Right ventricle myocardium superior (tissue), 1 donor: ENCODE data around the gene CADPS. TPM values are rescaled to one million over a fixed set of nuclear protein-coding genes. Genes with fewer than 3 reads are reported as not detected.

ENCODE experiments used
- ATAC-seq: fragments of 200-7000 bp; cut with Tn5 transposase; one replicate; pipeline ENCODE4 v1.9.1; 2020; ENCODE audit warnings: mild to moderate bottlenecking; ENCODE audit not compliant: poor library complexity
- DNase-seq: peaks from one replicate; pipeline ENCODE4 v3.0.0-alpha.2; 2020
- intact Hi-C: fragments of 100-400 bp; cut with DNase I; formaldehyde crosslinking; loops from one replicate; pipeline ENCODE4 v1.11.2; 2022
- total RNA-seq: library from RNA; stranded (reverse); fragmentation: NEBNext Ultra II Directional; extraction: Animal tissue kit (Norgen Biotek cat#: 25700); gene quantifications from one replicate; pipeline ENCODE4 v1.2.1, GENCODE V29; 2021
- donor health status: DM: no; HTN: yes; CAD: no; lungs with severe emphysema.

CADPS gene
- total RNA-seq, 1 donor from 2014 or later = 11.3 TPM

DNA sequence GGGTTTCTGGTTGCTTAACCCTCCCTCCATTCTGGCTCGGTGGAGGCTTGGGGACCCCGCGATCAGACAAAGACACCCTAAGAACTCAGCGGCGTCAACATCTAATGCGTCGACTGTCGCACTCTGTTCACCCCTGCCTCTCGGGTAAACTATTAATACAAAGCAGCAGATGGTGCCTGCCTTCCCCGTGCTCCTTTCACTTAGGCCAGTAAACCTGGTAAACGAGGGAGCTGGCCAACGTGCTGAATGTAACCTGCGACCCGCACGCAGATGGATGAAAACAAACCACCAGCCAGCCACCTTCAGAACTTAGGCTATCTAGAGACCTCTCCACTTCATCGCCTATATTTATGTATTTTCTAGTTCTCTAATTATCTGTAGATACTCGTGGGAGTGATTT is 848 bp upstream of the CADPS start:
- intact Hi-C loops = no loop called here
- no peak for ATAC-seq
- peak; percentile 59 for DNase-seq

DNA sequence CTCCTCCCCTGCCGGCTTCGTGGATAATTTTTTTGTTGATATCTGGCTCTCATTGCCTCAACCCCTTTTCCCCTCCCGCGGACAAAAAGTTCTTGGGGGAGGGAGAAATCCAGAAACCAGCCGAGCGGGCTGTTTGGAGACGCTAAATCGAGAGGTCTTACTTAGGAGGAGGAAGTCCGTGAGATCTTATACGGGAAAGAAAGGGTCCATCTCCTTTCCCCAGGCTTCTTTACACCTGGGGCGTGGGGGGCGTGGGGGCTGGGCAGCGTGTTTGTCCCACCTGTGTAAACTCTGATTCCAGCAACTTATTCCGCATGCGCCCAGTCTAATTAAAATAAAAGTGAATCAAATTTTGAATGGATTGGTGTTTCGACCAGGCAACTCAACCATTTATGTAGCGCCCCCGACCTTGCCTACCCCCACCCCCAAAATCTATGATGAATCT is 364 bp upstream of the CADPS start:
- intact Hi-C loops = no loop called here
- DNase-seq = no peak
- no peak for ATAC-seq

- ATAC-seq = peak; percentile 86
- intact Hi-C loops = no loop called here
- peak; percentile 71 for DNase-seq
These were observed 1.2 kb downstream of the CADPS start for GRCh38 chr3:62873761-62874710.

GRCh38 chr3:62873451-62873760 is 1.8 kb downstream of the CADPS start:
- intact Hi-C loops = no loop called here
- no peak for ATAC-seq

DNA sequence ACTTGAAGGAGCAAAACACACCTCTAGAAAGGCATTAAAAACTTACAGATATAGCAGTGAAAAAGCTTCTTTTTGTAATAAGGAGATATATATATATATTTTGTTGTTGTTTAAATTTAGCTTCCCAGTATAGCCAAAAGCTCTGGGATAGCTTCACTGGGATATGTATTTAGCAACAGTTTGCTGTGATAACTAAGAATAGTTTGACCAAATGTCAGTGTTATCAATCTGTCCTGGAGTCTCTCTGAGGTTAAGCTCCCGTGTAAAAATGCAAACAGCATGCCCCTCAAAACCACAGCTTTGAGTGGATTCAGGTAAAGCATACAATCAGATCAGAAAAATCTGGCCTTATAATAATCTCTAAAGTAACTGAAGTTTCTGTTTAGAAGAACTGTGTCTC is 2.9 kb downstream of the CADPS start:
- peak; percentile 58 for ATAC-seq

More at GRCh38 chr3:62873451-62873760, 1.8 kb downstream of the CADPS start:
- no peak for DNase-seq

GRCh38 chr3:62870321-62870720 is 4.9 kb downstream of the CADPS start:
- intact Hi-C loops = no loop called here
- ATAC-seq (no peak), DNase-seq (no peak)

More for the DNA sequence above, 2.9 kb downstream of the CADPS start:
- intact Hi-C loops = no loop called here
- DNase-seq = no peak

GRCh38 chr3:62863648-62864047 is 11.6 kb downstream of the CADPS start:
- no peak for DNase-seq
- no peak for ATAC-seq
- intact Hi-C loops = no loop called here

DNA sequence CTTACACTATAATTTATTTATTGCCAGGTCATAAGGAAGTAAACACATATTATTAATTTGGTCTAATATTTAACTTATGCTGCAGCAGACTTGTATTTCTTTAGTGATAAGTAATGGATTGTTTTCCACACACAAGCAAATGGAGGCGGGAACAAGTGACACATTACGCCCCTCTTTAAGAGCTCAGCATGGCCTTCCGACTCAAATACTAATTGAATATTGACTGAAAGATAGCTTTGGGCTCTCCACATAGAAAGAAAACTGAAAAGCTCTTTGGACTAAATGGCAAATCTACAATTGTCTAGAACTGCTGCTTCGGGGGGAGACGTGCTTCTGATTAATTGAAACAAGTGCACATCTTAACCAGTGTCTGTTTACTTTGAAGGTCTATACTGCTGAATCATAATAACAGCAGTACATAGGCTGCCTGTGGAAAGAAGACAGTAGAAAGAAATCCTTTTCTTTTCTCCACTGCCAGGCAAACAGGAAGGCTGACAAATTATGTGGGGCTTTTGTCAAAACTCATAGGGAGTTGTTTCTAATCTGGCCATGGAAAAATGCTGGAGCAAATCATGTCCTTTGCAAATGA is 15.9 kb downstream of the CADPS start:
- DNase-seq (no peak), ATAC-seq (no peak)
- intact Hi-C loops = no loop called here

DNA sequence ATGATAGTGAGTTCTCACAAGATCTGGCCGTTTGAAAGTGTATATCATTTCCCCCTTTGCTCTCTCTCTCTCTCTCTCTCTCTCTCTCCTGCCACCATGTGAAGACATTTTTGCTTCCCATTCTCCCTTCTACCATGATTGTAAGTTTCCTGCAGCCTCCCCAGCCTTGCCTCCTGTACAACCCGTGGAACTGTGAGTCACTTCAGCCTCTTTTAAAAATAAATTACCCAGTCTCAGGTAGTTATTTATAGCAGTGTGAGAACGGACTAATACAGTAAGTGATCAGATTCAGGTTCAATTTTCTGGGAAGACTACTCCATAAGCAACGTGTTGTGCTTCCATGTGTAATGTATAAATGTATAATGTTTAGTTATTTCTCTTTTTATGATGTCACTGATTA is 29.2 kb downstream of the CADPS start:
- intact Hi-C loops = no loop called here
- no peak for ATAC-seq
- DNase-seq = no peak

GRCh38 chr3:62843508-62843907 is 31.7 kb downstream of the CADPS start:
- intact Hi-C loops = no loop called here
- no peak for DNase-seq
- ATAC-seq = no peak

GRCh38 chr3:62839748-62840147 is 35.5 kb downstream of the CADPS start:
- DNase-seq = no peak
- intact Hi-C loops = no loop called here
- ATAC-seq = no peak

DNA sequence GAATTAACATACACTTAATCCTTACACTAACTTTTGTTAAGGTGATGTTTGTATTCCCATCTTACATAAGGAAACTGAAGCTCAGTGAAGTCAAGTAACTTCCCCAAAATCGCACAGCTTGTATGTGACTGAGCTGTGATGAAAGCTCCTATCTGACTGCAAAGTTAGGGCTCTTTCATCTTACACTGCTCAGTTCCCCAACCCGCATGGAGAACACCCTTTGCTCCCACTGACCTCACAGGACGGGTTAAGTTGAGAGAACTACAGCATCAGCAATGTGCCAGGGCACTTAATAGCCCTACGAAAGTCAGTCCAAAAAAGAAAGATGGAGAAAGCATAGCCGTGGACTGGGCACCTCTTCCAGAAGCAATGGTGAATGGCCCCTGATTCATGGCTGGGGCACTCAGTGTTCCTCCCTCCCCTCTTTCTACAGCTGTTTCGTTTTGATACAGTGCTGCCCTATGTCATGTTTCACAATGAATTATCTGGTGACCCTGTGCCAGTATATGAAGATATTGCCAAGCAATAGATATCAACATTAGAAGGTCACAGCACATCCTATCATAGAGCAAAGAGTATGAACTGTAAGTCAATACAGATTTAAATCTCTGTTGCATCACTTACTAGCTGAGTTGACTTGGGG is 38.0 kb downstream of the CADPS start:
- intact Hi-C loops = no loop called here
- DNase-seq (no peak), ATAC-seq (no peak)

- intact Hi-C loops = no loop called here
- DNase-seq (no peak), ATAC-seq (no peak)
These were observed 39.5 kb downstream of the CADPS start for GRCh38 chr3:62835554-62836236.

DNA sequence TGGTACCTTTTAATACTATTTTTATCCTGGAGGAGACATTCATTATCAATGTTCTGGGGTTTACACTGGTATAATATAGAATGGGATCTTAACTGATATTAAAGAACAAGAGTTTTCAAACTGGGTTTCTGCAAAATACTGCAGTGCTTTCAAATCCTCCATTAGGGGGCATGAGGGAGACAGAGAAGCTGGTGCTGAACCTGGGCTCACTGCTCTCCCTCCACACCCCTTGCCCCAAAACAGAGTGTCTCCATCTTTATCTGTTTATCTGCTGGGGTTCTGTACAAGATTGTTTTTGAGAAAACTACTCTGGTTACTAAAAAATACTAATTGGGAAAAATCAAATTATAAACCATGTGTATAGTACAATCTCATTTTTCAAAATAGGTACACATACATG is 41.7 kb downstream of the CADPS start:
- ATAC-seq (no peak), DNase-seq (no peak)
- intact Hi-C loops = no loop called here

GRCh38 chr3:62832553-62832952 is 42.7 kb downstream of the CADPS start:
- intact Hi-C loops = no loop called here
- no peak for DNase-seq
- ATAC-seq = no peak

GRCh38 chr3:62830727-62831322 is 44.4 kb downstream of the CADPS start:
- no peak for ATAC-seq
- intact Hi-C loops = no loop called here
- no peak for DNase-seq

DNA sequence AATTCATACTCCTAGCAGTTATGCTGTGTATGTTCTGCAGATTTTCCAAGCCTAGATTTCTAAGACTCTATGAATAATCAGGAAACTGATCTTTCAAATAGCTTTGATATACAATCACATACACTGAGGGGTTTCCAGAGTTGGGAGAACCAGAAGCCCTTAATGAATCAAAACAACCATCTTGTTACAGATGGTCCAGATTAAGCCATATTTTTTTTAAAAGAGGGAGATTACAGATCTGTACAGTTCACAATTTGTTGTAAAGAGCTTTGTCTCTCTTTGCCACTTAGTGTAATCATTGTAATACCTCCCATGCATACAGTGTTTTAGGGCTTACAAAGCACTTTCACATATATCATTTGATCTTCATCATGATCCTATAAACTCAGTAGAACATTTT is 47.7 kb downstream of the CADPS start:
- ATAC-seq (no peak), DNase-seq (no peak)
- intact Hi-C loops = no loop called here

DNA sequence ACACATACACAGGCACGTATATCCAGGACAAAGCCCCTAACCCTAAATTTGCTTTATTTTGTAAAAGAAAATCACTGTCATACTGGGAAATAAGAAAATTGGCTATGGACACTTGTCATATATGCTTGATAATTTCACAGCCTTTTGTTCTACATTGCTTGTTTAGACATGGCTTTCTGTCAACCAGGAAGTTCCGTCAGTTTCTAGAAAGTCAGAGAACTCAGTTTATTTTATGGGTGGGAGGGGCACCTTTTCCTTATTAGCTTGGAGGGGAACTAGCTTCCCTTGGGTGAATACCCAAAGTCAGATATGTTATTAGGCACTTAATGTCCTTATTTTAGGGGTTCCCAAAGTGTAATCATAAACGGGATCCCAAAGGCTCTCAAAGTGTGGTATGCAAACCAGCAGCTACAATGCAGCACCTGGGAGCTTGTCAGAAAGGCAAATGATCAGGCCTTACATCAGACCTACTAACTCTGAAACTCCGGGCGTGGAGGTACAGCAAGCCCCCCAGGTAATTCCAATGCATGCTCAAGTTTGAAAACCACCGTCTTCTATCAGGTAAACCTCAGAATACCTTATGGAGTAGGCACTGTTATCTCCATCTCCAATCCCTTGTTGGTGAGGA is 50.1 kb downstream of the CADPS start:
- intact Hi-C loops = no loop called here
- no peak for ATAC-seq
- no peak for DNase-seq
